Hepatic stellate cell (primary cell): ENCODE results near the gene ALDH2.
"Not testable (repeated sequence)": the region's sequence is repeated elsewhere in the genome, so short reads cannot be mapped to it uniquely, and the experiment has no call there.

Experiments
- DNase-seq: peaks from one replicate; pipeline ENCODE4 v3.0.0; 2011; ENCODE audit warnings: low spot score

ALDH2 gene

GRCh38 chr12:111826992-111827391 is 60.3 kb downstream of the ALDH2 start:
- no peak for DNase-seq

DNA sequence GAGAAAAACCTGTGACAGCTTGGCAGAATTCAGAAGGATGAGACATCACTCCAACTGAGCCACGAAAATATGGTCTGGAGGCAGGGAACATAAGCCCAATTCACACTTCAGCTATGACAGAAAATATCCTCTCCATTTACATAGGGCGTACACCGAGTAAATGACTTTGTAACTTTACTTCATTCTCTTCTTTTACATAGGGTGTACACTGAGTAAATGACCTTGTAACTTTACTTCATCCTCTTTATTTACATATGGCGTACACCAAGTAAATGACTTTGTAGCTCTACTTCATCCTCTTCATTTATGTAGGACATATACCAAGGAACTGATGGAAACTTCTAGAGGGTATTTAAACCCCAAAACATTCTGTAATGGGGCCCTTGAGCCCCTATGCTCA is 61.2 kb downstream of the ALDH2 start:
- DNase-seq, result no peak

- no peak for DNase-seq
Observed at GRCh38 chr12:111828338-111828979, 61.7 kb downstream of the ALDH2 start.

- not testable (repeated sequence) for DNase-seq
Observed at GRCh38 chr12:111829635-111830034, 62.9 kb downstream of the ALDH2 start.

GRCh38 chr12:111834740-111835386 is 68.1 kb downstream of the ALDH2 start:
- not testable (repeated sequence) for DNase-seq

DNA sequence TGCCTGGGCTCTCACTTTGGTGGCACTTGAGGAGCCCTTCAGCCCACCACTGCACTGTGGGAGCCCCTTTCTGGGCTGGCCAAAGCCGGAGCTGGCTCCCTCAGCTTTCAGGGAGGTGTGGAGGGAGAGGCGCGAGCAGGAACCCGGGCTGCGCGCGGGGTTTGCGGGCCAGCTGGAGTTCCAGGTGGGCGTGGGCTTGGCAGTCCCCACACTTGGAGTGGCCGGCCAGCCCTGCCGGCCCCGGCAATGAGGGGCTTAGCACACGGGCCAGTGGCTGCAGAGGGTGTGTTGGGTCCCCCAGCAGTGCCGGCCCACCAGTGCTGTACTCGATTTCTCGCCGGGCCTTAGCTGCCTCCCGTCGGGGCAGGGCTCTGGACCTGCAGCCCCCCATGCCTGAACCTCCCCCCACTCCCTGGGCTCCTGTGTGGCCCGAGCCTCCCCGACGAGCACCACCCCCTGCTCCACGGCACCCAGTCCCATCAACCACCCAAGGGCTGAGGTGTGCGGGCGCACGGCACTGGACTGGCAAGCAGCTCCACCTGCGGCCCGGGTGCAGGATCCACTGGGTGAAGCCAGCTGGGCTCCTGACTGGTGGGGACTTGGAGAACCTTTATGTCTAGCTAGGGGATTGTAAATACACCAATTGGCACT is 68.9 kb downstream of the ALDH2 start:
- not testable (repeated sequence) for DNase-seq

- DNase-seq, result no peak
Observed at GRCh38 chr12:111838353-111838752, 71.6 kb downstream of the ALDH2 start.

DNA sequence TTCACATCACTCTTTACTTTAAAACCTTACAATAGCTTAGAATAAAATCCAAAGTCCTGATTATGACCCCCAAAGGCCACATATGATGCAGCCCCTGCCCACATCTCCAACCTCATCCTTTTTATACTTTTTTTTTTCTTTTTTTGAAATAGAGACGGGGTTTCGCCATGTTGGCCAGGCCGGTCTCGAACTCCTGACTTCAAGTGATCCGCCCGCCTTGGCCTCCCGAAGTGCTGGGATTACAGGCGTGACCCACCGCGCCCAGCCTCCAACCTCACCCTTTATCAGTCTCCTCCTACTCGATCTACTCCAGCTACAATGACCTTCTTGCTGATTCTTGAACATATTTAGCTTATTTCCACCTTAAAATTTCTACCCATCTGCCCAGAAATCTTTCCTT is 74.1 kb downstream of the ALDH2 start:
- no peak for DNase-seq

GRCh38 chr12:111841236-111841749 is 74.6 kb downstream of the ALDH2 start:
- peak; percentile 18 for DNase-seq

DNA sequence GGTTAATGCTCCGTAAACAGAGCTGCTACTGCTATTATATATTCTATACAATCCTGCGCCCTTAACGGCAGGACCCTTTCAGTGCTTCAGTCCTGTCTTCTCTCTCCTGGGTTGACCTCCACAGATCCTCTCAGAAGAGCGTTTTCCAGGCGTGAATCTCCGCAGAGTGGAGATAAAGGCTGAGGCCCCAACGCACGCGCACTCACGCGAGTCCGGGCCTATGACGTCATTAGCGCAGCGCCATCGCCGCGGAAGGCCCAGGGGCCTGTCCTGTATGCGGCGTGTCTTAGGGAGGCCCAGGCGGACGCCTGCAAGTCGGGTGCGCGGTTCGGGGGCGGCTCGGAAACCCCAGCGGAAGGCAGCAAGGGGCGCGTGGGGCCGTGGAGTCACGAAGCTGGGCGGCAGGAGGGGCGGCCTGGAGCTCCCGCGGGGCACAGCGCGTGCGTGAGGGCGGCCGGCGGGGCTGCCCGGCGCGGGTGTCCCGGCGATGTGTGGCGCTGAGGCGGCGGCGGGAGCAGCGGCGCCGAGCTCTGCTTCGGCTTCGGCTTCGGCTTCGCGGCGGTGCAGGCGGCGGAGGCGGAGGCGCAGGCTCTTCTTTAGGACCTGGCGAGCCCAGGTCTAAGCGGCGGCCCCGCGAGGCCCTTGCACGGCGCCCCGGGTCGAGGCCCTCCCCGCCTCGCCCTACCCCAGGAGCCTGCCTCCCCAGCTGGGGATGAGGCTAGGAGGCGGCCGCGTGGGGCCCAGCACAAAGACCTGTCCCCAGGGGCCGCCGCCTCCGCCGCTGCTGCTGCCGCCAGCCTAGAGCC is 75.2 kb downstream of the ALDH2 start, which contains the start of gene MAPKAPK5:
TSS of gene MAPKAPK5 (plus strand) at position 479 of the 806 bp plus-strand sequence. CDS start 506 bp downstream, outside the sequence.
- DNase-seq, result peak; percentile 98

DNA sequence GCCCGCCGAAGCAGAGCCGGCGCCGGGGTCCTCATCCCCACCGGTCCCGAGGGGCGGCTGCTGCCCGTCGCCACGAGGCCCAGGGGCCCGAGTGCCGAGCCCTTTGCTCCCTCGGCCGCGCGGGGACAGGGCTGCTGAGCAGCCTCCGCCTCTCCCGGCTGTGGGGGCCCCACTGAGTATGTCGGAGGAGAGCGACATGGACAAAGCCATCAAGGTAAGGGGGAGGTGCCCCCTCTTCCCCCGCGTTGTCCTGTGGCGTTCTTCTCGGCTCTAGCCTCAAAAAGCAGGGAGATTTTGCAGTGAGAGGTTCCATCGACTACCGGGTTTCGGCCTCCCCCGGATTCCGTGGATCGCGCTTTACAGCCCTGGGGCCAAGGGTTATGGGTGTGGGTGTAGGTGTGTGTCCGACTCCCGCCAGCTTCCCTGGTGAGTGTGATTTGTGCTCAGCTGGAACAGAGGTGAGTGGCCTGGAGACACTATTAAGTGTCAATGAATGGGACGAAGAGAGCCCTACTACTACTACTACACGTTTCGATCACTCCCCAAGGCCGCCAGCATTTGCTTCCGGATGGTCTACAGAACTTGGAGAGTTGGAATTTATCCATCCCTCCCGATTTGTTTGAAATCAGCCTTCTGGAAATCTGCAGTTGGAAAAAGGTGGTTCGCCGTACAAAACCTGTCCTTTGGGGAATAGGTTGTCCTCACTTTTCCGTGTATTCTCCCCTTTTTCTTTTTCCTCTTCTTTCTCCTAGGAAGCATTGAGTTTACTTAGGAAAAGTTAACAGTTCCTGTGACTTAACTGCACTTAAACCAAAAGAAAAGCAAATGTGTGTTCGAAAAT is 76.0 kb downstream of the ALDH2 start:
- peak; percentile 31 for DNase-seq

GRCh38 chr12:111846016-111846415 is 79.3 kb downstream of the ALDH2 start:
- DNase-seq, result no peak

GRCh38 chr12:111850526-111850925 is 83.8 kb downstream of the ALDH2 start:
- DNase-seq, result no peak

- DNase-seq, result no peak
Observed at GRCh38 chr12:111858186-111858585, 91.5 kb downstream of the ALDH2 start.

DNA sequence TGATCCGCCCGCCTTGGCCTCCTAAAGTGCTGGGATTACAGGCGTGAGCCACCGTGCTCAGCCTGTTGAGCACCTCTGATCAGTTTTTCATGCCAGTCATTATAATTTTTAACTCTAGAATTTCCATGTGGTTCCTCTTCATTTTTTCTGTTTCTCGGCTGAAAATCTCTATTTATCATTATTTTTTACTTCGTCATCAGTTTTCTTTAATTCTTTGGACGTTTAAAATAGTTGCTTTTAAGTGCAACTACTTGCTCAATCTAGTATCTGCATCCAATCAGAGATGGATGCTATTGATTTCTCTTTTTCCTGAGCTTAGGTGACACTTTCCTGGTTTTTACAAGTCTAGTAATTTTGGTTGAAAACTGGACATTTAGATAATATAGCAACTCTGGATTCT is 92.0 kb downstream of the ALDH2 start:
- DNase-seq, result no peak

- DNase-seq, result no peak
Observed at GRCh38 chr12:111864913-111865312, 98.2 kb downstream of the ALDH2 start.
